Fibroblast of upper back skin (primary cell): ENCODE data around the gene MGST2.
"Not testable (repeated sequence)": the region's sequence is repeated elsewhere in the genome, so short reads cannot be mapped to it uniquely, and the experiment has no call there.

Source experiments
- DNase-seq: peaks from one replicate; pipeline ENCODE4 v3.0.0-alpha.2; 2013

Gene MGST2

GRCh38 chr4:139672732-139673131 lies 7.1 kb downstream of the MGST2 start:
- no peak for DNase-seq

GRCh38 chr4:139674875-139675550 lies 9.4 kb downstream of the MGST2 start:
- no peak for DNase-seq

- no peak for DNase-seq
Measured at GRCh38 chr4:139675651-139676050, 10.0 kb downstream of the MGST2 start.

- no peak for DNase-seq
Measured at GRCh38 chr4:139676365-139676764, 10.7 kb downstream of the MGST2 start.

- DNase-seq = no peak
Measured at GRCh38 chr4:139676913-139677585, 11.4 kb downstream of the MGST2 start.

- DNase-seq = no peak
Measured at GRCh38 chr4:139682309-139682708, 16.7 kb downstream of the MGST2 start.

- peak; percentile 22 for DNase-seq
Measured at GRCh38 chr4:139682741-139683151, 17.1 kb downstream of the MGST2 start.

GRCh38 chr4:139684351-139684750 lies 18.7 kb downstream of the MGST2 start:
- DNase-seq = peak; percentile 53

GRCh38 chr4:139685180-139685579 lies 19.6 kb downstream of the MGST2 start:
- no peak for DNase-seq

GRCh38 chr4:139686130-139686529 lies 20.5 kb downstream of the MGST2 start:
- no peak for DNase-seq

GRCh38 chr4:139686988-139687387 lies 21.4 kb downstream of the MGST2 start:
- DNase-seq = no peak

- no peak for DNase-seq
Measured at GRCh38 chr4:139689093-139689722, 23.6 kb downstream of the MGST2 start.

- no peak for DNase-seq
Measured at GRCh38 chr4:139690419-139690818, 24.8 kb downstream of the MGST2 start.

- no peak for DNase-seq
Measured at GRCh38 chr4:139692309-139693012, 26.8 kb downstream of the MGST2 start.

- no peak for DNase-seq
Measured at GRCh38 chr4:139694522-139695107, 29.0 kb downstream of the MGST2 start.

- DNase-seq = no peak
Measured at GRCh38 chr4:139696491-139696890, 30.9 kb downstream of the MGST2 start.

GRCh38 chr4:139698167-139698925 lies 32.7 kb downstream of the MGST2 start:
- DNase-seq = not testable (repeated sequence)

- no peak for DNase-seq
Measured at GRCh38 chr4:139700568-139700967, 34.9 kb downstream of the MGST2 start.

- peak; percentile 13 for DNase-seq
Measured at GRCh38 chr4:139704915-139705485, 39.4 kb downstream of the MGST2 start.

GRCh38 chr4:139709660-139710059 lies 44.0 kb downstream of the MGST2 start:
- DNase-seq = no peak

- DNase-seq = no peak
Measured at GRCh38 chr4:139710073-139710472, 44.5 kb downstream of the MGST2 start.

- no peak for DNase-seq
Measured at GRCh38 chr4:139711461-139711860, 45.8 kb downstream of the MGST2 start.
